Measurements from ENCODE around the gene HOXD12.

HOXD12 gene

GRCh38 chr2:176136374-176137251 is 37.0 kb downstream of the HOXD12 start:
- DNase-seq = no peak

GRCh38 chr2:176137252-176137580 is 37.6 kb downstream of the HOXD12 start:
- no peak for DNase-seq

GRCh38 chr2:176137906-176138305 is 38.3 kb downstream of the HOXD12 start:
- DNase-seq = no peak

- DNase-seq = no peak
These were observed 38.9 kb downstream of the HOXD12 start for GRCh38 chr2:176138526-176138922.

- no peak for DNase-seq
These were observed 39.5 kb downstream of the HOXD12 start for GRCh38 chr2:176138923-176139660.

- no peak for DNase-seq
These were observed 40.3 kb downstream of the HOXD12 start for GRCh38 chr2:176139661-176140512.

- DNase-seq = no peak
These were observed 41.1 kb downstream of the HOXD12 start for GRCh38 chr2:176140513-176141317.

GRCh38 chr2:176142281-176142680 is 42.7 kb downstream of the HOXD12 start:
- DNase-seq = no peak

- DNase-seq = no peak
These were observed 45.7 kb downstream of the HOXD12 start for GRCh38 chr2:176145085-176145969.

GRCh38 chr2:176146101-176146500 is 46.5 kb downstream of the HOXD12 start:
- no peak for DNase-seq

- DNase-seq = no peak
These were observed 47.0 kb downstream of the HOXD12 start for GRCh38 chr2:176146645-176147044.

GRCh38 chr2:176147210-176147799 is 47.7 kb downstream of the HOXD12 start:
- DNase-seq = no peak

GRCh38 chr2:176147800-176148496 is 48.4 kb downstream of the HOXD12 start:
- no peak for DNase-seq

- no peak for DNase-seq
These were observed 49.3 kb downstream of the HOXD12 start for GRCh38 chr2:176148751-176149421.

GRCh38 chr2:176149481-176149938 is 49.9 kb downstream of the HOXD12 start:
- no peak for DNase-seq

- no peak for DNase-seq
These were observed 50.5 kb downstream of the HOXD12 start for GRCh38 chr2:176149939-176150583.

- DNase-seq = no peak
These were observed 51.2 kb downstream of the HOXD12 start for GRCh38 chr2:176150584-176151441.

Measured in NCI-H1092 treated with DMSO at 0.1 percent for 48 hours (cell line).